HL-60 (cell line): ENCODE results near the gene ACACB.

Experiments used
- DNase-seq, 2 experiments: peaks; one replicate each; pipeline ENCODE4 v3.0.0-alpha.2; 2010 to 2020; ENCODE audit warnings: low read depth in 1 of 2, low spot score in 1 of 2
- H3K27ac ChIP-seq: fragments of 250-450 bp; sonication (Bioruptor Pico); replicated peaks from 2 replicates; pipeline ENCODE4 v1.5.1; 2020; ENCODE audit warnings: mild to moderate bottlenecking, moderate library complexity
- H3K27me3 ChIP-seq: fragments of 250-450 bp; sonication (Bioruptor Pico); 2 replicates; pipeline ENCODE4 v1.5.1; 2021; ENCODE audit warnings: mild to moderate bottlenecking, moderate library complexity; ENCODE audit not compliant: insufficient read depth, poor library complexity, severe bottlenecking
- H3K4me3 ChIP-seq: replicated peaks from 2 replicates; pipeline ENCODE4 v1.5.1; 2011; ENCODE audit warnings: mild to moderate bottlenecking, control low read depth, low read length; ENCODE audit not compliant: insufficient read depth
- GABPA ChIP-seq: IDR thresholded peaks from 2 replicates; pipeline ENCODE4 v1.6.1; 2012; ENCODE audit warnings: low read depth
- POLR2AphosphoS5 ChIP-seq: IDR thresholded peaks from 2 replicates; pipeline ENCODE4 v1.6.1; 2012; ENCODE audit warnings: low read depth
- SPI1 ChIP-seq: IDR thresholded peaks from 2 replicates; pipeline ENCODE4 v1.6.1; 2012; ENCODE audit warnings: low read depth, mild to moderate bottlenecking, borderline replicate concordance
- TF ChIP-seq, protein P1 (sequence below): IDR thresholded peaks from one replicate; pipeline ENCODE4 v1.5.1; 2011; ENCODE audit warnings: low read length, control low read depth, inconsistent platforms; ENCODE audit not compliant: insufficient read depth
- TF ChIP-seq, protein P2 (sequence below): IDR thresholded peaks from 2 replicates; pipeline ENCODE4 v1.6.1; 2012; ENCODE audit warnings: low read depth; ENCODE audit not compliant: insufficient replicate concordance

The ACACB gene

DNA sequence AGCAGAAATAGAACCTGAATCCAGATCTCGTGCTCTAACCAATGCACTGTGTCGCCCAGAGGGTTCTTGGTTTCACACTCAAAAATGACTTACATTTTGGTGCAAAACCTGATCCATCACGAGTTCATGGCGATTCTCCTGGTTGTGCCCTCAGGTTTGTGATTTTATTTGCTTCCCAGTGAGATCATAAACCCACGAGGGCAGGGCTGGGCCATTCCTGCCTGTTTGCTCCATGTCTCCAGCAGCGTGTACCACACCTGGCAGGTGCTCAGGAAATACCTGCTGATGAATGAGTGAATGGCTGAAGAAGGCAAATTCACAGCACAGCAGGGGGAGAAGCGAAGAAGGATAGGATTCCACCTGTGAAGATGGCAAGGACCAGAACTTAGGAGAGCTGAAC is 9.4 kb downstream of the ACACB start:
- no peak for DNase-seq
- no peak for TF ChIP-seq SPI1
- TF ChIP-seq GABPA: no peak
- TF ChIP-seq, protein P1, sequence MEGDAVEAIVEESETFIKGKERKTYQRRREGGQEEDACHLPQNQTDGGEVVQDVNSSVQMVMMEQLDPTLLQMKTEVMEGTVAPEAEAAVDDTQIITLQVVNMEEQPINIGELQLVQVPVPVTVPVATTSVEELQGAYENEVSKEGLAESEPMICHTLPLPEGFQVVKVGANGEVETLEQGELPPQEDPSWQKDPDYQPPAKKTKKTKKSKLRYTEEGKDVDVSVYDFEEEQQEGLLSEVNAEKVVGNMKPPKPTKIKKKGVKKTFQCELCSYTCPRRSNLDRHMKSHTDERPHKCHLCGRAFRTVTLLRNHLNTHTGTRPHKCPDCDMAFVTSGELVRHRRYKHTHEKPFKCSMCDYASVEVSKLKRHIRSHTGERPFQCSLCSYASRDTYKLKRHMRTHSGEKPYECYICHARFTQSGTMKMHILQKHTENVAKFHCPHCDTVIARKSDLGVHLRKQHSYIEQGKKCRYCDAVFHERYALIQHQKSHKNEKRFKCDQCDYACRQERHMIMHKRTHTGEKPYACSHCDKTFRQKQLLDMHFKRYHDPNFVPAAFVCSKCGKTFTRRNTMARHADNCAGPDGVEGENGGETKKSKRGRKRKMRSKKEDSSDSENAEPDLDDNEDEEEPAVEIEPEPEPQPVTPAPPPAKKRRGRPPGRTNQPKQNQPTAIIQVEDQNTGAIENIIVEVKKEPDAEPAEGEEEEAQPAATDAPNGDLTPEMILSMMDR: no peak
- TF ChIP-seq, protein P2, sequence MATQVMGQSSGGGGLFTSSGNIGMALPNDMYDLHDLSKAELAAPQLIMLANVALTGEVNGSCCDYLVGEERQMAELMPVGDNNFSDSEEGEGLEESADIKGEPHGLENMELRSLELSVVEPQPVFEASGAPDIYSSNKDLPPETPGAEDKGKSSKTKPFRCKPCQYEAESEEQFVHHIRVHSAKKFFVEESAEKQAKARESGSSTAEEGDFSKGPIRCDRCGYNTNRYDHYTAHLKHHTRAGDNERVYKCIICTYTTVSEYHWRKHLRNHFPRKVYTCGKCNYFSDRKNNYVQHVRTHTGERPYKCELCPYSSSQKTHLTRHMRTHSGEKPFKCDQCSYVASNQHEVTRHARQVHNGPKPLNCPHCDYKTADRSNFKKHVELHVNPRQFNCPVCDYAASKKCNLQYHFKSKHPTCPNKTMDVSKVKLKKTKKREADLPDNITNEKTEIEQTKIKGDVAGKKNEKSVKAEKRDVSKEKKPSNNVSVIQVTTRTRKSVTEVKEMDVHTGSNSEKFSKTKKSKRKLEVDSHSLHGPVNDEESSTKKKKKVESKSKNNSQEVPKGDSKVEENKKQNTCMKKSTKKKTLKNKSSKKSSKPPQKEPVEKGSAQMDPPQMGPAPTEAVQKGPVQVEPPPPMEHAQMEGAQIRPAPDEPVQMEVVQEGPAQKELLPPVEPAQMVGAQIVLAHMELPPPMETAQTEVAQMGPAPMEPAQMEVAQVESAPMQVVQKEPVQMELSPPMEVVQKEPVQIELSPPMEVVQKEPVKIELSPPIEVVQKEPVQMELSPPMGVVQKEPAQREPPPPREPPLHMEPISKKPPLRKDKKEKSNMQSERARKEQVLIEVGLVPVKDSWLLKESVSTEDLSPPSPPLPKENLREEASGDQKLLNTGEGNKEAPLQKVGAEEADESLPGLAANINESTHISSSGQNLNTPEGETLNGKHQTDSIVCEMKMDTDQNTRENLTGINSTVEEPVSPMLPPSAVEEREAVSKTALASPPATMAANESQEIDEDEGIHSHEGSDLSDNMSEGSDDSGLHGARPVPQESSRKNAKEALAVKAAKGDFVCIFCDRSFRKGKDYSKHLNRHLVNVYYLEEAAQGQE: no peak
- TF ChIP-seq POLR2AphosphoS5: no peak
- Histone ChIP-seq H3K4me3 (no peak overlapping the region), H3K27me3 (no peaks in the 10 kb centered on the region), H3K27ac (no peak overlapping the region)

DNA sequence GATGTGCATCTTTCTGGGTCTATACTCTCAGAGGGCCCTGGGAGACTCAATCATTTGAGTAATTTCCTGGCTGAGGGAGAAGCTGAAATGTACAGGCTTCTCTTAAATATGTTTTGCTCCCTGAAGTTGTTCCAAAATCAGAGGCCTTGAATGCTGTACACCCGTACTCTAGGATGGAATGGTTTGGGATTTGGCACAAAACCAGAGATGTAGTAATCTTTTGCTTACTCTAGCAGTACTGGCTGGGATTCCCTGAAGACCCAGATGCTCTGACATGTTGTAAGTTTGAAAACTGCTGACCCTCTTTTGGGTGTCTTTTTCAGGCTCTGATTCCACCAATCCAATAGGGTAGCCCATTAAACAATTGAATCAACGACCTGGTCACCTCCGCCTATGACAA is 10.4 kb downstream of the ACACB start:
- TF ChIP-seq, protein P2: no peak
- TF ChIP-seq GABPA (no peak), POLR2AphosphoS5 (no peak), SPI1 (no peak)
- Histone ChIP-seq H3K27me3 (no peaks in the 10 kb centered on the region), H3K27ac (no peak overlapping the region), H3K4me3 (no peak overlapping the region)
- DNase-seq: no peak

DNA sequence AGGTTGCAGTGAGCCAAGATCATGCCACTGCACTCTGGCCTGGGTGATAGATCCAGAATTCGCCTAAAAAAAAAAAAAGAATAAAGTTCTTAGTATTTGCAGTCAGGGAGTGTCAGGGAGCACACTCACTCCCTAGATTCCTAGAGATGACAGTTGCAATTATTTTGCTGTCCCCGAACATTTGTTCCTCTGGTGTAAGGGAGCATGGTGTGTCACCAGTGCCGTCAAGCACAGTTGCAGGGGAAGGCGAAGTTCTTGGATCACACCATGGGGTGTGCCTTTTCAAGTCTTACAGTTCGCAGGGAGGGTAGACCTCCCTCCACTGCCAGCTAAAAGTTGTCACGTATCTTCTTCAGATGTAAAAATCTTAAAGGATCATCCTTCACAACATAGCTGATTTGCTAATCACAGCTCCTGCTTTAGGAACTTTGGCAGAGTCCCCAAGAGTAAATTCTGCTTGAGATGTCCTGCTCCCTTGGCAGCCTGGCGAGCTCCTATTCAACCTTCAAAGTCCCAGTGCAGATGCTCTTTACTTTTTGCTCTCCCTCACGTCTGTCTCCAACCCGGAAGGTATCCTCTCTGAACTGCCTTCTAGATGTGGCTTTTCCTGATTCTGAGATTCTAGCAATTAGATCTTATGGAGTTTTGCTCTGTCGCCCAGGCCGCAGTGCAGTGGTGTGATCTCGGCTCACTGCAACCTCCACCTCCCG is 11.3 kb downstream of the ACACB start:
- H3K4me3 ChIP-seq: no peak overlapping the region
- TF ChIP-seq GABPA (no peak), SPI1 (no peak), POLR2AphosphoS5 (no peak)
- TF ChIP-seq, protein P1: no peak
- TF ChIP-seq, protein P2: no peak

More for the DNA sequence above, 11.3 kb downstream of the ACACB start:
- DNase-seq: no peak
- Histone ChIP-seq H3K27me3 (no peaks in the 10 kb centered on the region), H3K27ac (no peak overlapping the region)
